T1000 (cell line): Measurements from ENCODE around the gene GOT1.

Experiments used
- DNase-seq: peaks from one replicate; lab custom pipeline; 2025; ENCODE audit warnings: mixed read lengths; lab: John Stamatoyannopoulos, UW

GOT1 gene

DNA sequence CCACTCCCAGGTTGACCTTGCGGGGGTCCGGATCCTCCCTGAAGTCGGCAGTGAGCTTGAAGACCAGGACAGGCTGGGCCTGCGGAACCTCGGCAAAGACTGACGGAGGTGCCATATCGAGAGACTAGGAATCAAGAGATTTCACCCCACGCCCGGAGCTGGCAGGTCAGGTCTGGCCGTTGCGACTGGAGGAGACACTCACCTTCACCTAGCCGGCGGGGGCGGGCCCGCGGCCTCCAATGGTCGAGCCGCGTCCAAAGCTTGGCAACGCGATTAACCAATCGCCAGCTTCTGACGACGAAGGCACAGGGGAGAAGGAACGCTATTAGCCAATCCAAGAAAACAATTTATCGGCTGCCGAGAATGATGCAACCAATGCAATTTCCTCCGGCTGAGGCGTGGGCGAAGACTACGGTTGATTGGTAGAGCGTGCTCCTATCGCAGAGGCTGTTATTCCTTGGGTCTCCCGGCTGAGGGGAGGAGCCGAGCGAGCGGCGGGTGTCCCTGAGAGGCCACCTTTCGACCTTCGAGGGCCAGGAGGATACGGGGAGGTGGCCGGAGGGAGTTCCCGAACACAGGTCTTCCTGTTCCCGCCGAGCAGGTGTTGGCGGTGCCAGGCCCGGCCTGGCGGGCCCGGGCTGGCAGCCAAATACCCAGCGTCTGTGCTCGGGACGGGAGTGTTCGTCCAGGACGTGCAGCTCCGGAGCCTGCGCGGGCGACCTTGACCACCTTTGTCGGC, at the start of gene GOT1:
TSS of gene GOT1 (minus strand) at position 174 of the 739 bp plus-strand sequence. CDS start at position 115, 59 bp downstream.
- peak; percentile 95 for DNase-seq

DNA sequence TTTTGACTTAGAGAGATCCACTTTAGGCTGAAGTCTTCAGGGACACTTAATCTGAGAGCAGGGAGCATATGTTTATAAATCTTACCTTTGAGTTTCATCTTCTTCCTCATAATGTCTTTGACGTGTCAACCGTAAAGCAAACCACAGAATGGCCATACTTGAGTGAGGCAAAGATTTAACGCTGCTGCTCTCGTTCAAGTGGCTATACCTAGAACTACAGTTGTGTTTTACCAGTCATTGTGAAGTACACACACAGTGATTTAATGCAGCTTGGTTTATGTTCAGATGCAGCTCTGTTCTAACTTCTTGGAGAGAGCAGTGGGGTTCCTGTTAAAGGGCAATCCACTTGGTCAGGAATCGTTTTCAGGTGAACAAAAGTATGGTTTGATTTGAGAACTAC, 39.9 kb upstream of the GOT1 start:
- DNase-seq: no peak

DNA sequence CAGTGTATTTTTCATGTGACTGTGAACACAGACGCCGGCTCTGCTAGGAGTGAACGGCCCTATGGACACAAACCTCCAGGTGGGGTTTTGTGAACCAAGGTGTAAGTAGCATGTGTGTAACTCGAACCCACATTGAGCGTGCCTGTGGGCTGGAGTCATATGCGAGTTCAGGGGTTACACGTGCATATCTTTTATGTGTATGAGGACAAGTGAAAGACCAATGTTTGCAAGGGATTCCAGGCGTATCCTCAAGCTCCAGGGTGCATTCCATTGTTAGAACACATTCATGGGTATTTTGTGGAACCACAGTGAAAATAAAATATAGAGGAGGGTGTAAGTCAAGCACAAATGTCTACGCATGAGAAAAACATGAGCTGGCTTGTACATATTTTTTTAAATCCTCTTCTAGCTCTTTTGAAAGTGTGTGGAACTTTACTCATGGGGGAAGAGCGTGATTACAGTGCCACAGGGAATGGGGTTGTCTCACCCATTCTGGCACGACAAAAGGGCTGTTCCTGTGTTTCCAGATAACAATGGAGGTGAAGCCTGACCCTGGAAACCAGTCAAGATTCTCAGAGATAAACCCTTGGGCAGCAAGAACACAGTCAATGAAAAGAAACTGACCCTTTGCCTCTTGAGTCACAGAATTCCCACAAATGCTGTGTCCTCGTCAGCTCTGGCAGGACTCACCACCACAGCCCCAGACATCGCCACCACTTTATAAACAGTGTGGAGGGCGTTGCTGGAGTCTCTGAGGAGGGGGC, 37.0 kb upstream of the GOT1 start:
- DNase-seq: no peak

DNA sequence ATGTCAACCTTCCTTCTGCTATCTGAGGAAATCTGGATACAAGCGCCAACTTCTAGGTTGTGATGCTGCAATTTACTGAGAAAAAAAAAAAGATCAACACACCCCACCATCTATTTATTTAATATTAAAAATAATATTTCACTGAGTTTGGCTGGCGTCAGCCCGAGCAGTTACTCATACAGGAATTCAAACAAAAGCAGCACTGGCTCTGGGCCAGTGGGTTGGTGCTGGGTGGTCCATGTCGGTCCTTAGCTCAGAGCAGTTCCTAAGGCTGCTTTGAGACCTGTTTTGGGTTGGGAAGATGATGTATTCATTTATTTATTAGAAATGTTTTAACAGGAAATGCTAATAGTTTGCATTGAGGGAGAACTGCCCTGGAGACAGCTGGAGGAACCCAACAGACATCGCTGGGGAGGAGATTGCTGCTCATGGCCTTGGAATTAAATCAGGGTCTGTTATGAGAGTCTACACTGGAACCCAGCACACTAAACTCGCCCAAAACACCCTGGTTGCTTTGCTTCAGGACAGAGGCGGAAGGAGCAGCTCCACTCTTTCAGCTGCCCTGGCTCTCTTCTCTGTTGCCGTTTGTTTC, 36.3 kb upstream of the GOT1 start:
- no peak for DNase-seq

DNA sequence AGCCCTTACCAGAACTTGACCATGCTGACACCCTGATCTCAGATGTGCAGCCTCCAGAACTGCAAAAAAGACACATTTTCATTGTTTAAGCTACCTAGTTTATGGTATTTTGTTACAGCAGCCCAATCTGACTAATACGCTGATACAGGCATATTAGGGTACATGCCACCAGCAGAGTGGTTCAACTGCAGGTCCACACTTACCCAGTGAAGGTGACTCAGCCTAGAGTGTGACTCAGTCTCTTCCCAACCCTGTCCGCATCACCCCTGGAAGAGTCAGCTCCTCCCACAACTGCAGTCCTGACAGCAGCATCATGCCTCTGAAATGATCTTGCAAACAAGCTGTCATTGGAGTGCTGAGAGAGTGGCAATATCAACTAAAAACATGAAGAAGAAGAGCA, 30.8 kb upstream of the GOT1 start:
- DNase-seq: no peak

DNA sequence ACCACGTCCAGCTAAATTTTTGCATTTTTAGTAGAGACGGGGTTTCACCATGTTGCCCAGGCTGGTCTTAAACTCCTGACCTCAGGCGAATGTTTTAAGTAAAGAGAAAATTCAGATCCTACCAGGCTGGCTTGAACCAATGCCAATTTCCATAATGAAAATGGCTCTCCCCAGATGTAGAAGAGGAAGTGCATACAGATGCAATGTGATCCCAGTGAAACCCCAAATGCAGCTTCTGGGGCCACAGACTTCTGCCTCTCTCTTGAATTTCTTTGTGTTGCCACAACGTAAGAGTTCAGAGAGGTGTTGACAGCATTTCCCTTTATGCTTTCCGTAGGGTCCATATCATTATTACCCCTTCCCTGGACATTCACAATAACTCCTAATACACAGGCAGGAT, 29.6 kb upstream of the GOT1 start:
- no peak for DNase-seq

DNA sequence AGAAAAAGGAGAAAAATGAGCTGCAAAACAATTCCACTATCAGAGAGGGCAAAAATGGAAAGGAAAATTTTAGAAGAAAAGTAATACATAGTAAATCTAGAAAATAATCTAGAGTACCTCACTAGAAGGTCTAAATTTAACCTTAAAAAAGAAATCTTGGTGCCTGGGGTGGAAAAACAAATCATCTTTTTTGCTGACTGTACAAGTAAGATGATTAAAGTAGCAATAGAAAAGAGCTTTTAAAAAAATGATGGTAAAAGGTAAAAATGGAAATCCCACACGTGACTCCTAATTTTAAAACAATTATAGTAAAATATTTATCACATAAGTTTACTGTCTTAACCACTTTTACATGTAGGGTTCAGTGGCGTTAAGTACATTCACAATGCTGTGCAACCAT, 28.8 kb upstream of the GOT1 start:
- DNase-seq: no peak

DNA sequence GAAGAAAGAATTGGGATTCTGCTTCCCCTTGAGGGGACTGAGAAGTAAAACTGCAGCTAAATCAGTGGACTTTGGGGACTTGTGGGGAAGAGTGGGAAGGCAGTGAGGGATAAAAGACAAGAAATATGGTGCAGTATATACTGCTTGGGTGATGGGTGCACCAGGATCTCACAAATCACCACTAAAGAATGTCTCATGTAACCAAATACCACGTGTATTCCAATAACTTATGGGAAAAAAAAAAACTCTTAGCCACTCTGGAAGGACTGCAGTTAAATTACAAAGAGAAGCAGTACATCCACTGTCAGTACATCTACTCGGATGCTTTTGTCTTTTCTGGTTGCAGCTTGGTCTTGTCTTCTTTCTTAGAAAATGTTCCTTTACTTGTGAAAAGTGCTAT, 27.4 kb upstream of the GOT1 start:
- no peak for DNase-seq

DNA sequence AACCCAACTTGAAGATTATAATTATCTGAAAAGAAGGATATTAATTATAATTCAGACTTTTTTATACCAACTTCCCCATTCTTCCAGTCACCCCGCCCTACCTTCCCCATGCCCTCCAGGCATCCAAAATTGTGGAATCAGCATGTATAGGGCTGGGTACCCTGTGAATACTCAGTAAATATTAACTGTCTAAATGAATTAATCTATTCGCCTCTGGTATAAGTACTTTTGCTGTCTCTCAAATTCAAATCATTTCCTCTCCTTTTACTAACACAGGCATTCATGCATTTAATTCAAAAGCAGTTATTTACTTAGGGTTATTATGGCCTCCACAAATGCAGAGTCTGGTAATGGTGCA, 26.5 kb upstream of the GOT1 start:
- no peak for DNase-seq

DNA sequence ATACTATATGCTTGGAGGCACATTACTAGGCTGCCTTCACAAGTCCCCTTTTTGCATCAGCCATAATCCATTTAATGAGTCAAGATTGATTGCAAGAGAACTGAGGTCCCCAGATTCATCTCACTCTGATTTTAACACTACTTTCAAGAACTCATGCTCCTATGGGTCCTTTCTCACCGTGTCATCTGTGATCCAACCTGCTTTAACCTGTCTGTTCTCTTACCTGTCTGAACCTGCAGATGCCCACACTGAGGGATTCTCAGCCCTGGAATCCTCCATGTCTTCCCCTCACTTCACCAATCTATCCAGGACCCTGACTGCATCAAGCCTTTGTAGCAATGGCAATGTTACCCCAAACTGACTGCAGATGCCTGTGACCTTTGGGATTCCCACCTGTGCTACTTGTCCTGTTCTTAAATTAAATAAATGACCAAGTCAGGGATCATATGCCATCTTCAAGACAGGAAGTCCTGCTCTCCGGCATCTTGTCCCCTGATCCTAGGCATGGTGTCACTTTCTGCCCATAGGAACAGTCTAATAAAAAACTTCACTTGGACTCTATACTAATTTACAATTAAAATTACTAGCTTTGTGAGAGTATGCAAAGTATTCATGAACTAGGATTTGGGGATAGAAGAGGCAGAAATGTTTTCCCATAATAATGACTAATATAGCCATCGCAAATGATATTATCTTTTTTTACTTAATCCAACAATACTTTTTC, 25.9 kb upstream of the GOT1 start:
- DNase-seq: no peak

DNA sequence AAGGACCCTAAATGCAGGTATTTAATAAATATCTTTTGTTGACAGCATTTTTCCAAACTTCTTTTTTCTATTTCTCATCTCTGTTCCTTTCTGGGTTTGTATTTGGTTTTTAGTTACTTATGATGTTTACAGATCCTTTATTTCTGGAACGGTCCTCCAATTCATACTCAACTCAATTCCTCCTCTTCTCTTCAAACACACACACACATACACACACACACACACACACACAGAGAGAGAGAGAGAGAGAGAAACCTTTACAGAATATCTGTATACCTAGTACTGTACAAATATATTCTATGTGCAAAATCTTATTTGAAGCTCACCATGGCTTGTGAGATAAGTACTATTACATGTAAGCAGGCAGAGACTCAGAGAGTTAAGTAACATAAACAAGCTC, 21.6 kb upstream of the GOT1 start:
- DNase-seq: no peak

DNA sequence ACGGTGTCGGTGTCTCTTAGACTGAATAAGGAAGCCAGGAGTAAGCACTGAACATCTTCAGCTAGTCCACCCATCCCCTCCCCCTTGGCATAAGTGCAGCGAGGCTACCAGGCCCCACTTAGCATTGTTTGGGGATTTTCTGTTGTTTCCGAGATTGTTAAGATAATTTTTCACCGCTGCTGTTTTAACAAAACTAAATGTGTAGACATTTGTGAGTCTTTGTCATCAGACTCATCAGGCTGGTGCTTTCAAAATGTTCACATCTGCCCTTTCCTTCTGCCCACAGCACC, 21.0 kb upstream of the GOT1 start:
- DNase-seq: no peak

DNA sequence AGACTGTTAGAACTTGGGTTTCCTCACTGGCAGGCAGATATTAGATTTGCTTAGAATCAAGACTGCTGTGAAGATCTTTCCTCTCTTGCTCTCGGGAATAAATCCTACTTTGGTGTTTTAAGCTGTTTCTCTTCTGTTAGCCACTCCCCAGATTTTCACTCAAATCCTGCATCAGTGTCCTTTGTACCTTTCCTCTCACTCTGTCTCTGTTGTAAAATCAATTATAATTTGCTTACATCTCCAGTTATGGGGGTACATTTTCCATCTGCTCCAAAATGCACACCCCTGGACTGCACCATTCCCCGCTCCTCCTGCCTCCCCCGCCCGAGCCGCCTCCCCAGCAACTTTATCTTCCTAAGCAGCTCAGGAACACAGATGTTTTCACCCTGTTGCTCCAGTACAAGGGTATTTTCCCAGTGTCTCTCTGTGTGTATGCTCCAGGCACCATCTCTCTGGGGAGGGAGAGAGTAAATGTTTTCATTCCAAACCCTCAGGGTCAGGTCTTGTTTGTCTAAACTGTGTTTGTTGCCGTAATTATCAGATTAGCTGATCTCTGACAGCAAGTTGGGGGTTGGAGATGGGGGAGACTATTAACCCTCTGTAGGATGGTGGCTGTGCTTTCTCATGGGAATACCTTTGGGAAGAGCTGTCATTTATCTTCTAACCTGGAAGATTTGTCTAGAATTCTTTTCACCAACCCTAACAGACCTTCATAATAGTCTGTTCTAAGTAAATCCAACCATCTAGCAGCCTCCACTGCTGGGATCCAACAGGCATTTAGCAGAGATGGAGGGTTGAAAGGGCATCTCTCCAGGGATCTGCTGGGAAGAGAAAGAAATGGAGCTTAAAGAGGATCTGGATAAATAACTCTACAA, 20.4 kb upstream of the GOT1 start:
- DNase-seq: no peak

DNA sequence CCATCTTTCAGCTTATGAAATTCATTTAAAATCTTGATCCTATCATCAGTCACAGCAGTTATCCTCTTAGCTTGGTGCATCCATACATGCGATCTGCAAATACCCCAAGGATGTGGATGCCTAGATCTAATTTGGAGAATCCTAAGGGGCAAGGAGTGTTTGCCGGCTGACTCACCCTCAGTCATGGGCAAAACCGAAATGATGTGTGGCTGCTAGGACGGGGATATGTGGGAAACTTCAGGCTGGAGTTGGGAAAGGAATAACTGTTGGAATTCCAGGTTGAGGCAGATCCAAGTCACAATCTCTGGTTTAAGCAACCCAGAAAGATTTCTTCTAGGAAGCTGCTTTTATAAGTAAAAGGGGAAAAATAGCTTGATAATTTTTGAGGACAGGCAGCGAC, 19.7 kb upstream of the GOT1 start:
- DNase-seq: no peak

DNA sequence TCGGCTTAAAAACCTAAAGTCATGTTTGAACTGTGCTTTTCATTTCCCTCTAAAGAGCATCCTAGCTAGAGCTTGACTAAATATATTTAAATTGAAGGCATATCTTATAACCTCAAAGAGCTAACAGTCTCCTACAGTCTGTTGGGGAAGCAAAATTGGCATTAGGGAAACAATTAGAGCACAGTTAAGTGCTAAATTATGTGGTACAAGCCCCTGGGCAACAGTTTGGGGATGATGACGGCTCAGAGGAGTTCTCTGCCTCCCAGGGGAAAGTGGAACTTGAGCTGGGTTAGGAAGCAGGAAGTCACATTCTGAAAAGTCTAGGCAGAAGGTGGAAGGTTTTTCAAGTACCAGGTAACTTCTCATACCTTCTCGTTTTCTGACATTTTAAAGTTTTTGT, 18.6 kb upstream of the GOT1 start:
- no peak for DNase-seq

DNA sequence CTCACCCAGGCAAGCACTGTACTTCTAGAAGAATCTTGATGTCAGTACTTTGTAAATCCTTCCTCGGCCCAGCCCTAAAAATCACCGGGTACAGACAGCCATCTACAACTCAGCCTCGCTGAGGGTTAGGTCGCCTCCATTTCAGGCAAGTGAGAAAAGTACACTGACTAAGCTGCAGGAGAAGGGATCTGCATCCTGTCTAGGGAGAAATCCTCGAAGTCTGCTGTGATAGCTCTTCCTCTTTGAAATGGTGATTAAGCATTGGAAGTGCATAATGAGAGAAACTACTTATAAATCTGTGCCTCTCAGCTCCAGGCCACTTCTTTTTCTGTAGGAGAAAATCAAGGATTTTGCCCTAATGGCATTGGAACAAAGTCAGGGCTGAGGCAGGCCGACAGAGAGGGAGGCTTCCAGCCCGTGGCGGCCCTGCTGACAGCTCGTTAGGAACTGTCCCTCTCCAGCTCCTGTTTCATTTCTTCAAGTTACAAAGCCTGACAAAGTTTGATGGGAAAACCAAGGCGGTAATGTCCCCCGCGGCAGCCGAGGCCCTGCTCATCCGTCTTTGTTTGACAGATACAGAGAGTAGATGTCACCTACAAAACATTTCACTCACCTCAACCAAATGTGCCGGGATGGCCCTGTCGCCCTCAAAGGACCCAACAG, 14.1 kb upstream of the GOT1 start:
- DNase-seq: no peak

DNA sequence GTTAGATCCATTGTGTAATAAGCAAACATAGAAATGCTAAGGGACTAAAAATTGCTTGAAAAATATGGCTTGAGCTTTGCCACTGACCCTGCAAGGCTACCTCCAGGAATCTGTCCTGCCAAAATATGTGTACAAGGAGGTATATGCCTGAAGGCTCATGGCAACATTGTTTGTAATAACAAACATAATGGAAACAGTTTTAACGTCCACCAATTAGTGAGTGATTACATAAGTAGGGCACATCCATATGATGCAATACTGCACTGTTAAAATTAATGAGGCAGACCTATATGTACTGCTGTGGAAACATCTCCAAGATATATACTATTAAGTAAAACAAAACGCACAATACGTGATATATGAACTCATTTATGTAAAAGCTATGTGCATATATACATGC, 13.1 kb upstream of the GOT1 start:
- no peak for DNase-seq

DNA sequence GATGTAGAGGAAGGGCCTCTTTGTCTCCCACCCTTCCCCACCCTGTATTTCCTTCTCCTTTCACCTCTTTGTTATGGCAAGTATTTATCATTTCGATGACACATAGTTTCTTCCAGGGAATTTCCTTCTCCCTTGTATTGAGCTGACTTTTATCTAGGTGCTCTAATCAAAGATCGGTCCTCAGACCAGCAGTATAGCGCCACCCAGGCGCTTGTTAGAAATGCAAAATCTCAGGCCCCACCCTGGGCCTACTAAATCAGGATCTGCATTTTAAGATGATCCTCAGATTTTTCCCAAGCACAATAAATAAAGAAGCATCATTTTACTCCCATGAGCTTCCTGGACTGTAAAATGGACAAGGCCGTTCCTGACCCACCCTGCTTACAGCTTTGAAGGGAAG, 12.0 kb upstream of the GOT1 start:
- DNase-seq: no peak

DNA sequence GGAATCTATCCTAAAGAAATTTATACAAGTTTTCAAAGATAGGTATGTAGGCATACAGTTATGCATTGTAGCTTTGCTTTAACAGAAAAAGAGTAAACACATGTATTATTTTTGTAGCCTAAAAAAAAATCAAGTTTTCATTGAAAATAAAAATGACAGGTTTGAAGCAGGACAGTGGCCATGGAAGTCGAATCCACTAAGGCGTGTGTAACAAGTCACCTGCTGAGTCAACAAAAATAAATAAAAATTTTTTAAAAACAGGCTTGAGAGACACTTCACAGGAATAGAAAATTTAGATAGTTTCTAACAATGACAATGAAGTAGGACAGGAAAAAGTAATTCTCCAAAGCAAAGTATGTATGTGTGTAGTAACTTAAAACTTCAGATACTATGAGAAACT, 8.5 kb upstream of the GOT1 start:
- DNase-seq: no peak

DNA sequence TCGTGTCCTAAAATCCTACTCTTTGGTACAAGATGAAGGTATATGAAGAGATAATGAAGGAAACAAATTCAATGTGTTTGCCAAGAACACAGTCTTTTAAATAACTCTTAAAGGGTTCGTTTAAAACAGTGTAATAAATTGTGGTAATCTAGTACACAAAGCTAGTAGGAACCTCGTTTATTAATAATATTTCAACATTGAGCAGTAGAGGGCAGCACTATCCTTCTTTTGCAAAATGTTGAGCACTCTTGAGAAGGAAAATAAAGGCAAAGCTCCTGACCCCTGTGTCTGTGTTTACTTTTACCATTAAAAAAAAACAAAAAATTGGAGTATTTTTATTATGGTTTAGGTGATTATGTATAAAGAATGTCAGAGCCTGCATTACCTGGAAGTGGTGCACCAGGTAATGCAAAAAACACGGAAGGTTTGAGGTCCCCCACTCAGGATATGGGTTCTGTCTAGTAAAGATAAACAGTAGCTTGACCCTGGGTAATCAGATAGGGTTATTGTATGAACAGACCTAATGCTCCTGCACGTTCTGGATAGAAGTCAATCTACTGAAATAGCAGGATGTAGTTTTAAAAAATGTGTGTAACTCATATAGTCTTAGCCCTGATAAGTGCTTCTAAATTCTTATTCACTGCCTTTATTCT, 5.7 kb upstream of the GOT1 start:
- DNase-seq: no peak
